Adipose tissue (tissue), 3 donors: ENCODE measurements around the gene ZNF436. TPM values are rescaled to one million over a fixed set of nuclear protein-coding genes. Genes with fewer than 3 reads are reported as not detected.
"Not testable (repeated sequence)": the region's sequence is repeated elsewhere in the genome, so short reads cannot be mapped to it uniquely, and the experiment has no call there.

ENCODE experiments used
- H3K27ac ChIP-seq: one replicate; pipeline ENCODE4 v1.5.1; 2013; ENCODE audit warnings: low read depth, low read length
- WGBS, 3 donors: extraction: QIAGEN DNeasy Blood & Tissue Kit; methylation state at CpG; one replicate each; pipeline ENCODE4 v1.1.7; 2013; 5-methylcytosine and 5-hydroxymethylcytosine counted together
- polyA plus RNA-seq, 3 donors: library from polyadenylated mRNA; stranded (reverse); fragments of 200-250 nt; gene quantifications; one replicate each; pipeline ENCODE4 v1.2.3, GENCODE V29; 2013
- donor health status: healthy with polysubstance abuse.
- donor health status: Bipolar disorder and iron deficiency.
- donor health status: healthy.

The ZNF436 gene
- polyA plus RNA-seq, 3 donors: 5.6 to 14.4 (median 7.4) TPM

DNA sequence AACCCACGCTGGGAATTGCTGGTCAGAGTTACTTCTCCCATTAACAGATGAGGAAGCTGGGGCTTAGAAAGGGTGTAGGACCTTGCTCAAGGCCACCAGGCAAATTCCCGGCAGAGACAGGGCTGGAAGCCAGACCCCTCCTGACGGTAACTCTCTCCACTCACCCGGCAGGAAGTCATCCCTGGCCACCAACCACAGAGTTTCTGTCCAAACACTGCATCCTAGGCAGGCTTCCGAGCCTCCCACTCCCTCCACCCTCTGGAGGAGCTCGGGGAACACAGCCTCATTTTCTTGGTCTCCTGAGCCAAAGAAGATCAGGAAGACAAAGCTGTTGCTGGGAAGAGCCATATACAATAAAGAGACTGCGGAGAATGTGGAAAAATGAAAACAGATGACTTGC is 25.0 kb upstream of the ZNF436 start:
- H3K27ac ChIP-seq: peak overlapping the region; percentile 36
- WGBS, 3 donors: 27 to 31% (median 28%) methylated on average over 7 of the region's 7 CpGs

DNA sequence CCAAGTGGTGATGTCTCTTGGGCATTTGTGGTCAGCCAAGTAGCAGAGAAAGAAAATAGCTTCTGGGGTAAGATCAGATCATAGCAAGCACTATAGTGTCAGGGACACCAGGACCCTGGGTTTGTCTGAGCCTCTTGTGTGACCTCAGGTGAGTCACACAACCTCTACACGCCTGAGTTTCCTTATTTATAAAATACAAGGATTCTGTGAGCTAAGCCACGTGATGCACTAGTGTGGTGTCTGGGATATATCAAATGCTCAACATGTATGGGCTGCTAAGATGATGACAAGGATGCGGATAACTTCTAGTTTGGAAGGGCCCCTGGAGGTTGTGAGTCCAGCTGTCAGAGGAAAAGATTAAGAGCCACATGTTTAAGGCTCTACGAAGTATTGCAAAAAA is 24.5 kb upstream of the ZNF436 start:
- peak overlapping the region; percentile 36 for H3K27ac ChIP-seq
- 43 to 62% (median 62%) methylated on average over 4 of the region's 4 CpGs for WGBS, 3 donors

DNA sequence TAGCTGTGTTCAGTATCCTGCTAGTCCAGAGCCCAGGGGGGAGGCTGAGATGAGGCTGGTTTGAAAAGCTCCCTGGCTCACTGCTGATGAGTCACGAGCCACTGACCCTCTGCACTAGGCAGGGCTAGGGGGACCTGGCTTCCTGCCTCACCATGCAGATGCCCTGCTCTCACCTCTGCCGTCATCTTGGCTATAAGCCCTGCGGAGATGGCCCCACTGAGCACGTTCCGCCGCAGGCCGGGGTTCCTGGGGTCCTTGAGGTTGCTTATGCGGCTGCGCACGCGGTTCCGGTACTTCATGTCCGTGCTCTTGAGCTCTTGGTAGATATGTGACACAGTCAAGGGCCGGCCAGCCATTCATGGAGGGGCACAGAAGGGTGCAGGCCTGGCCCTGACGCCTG is 24.1 kb upstream of the ZNF436 start:
- H3K27ac ChIP-seq: peak overlapping the region; percentile 36
- WGBS, 3 donors: 68 to 79% (median 68%) methylated on average over 15 of the region's 15 CpGs

DNA sequence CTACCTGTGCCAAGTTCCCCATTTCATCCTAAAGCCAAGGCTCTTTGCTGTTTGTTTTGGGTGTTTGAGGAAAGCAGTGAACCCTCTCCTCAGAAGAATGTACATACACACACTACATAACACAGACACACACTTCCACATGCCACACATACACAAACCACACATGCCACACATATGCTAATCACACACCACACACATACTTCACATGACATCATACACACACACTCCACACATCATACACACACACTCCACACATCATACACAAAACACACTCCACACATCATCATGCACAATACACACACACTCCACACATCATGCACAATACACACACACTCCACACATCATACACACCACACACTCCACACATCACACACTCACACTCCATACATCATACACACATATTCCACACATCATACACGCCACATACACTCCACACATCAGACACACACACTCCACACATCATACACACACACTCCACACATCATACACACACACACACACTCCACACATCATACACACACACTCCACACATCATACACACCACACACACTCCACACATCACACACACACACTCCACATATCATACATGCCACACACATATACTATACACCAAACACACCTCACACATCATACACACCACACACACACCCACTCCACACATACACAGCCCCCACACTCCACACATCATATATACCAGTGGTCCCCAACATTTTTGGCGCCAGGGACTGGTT is 22.7 kb upstream of the ZNF436 start:
- WGBS, 3 donors: 75 to 87% (median 80%) methylated on average over 2 of the region's 2 CpGs
- no peak overlapping the region for H3K27ac ChIP-seq

DNA sequence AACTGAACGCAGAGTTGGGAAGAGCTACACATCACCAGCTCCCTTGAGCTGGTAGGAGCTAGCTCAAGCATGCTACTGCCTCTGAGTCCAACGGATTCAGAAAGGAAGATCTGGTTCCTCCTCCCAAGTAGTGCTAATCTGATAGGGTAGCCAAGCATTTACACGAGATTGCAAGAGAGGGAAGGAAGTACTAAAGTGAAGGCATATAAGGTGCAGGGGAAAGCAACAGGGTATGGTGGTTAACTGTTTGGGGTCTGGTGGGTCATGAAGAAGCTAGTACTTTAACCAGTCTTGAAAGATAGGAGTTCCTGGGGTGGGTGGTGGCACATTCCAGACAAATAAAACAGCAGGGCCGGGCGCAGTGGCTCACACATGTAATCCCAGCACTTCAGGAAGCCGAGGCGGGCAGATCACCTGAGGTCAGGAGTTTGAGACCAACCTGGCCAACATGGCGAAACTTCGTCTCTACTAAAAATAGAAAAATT is 20.2 kb upstream of the ZNF436 start:
- H3K27ac ChIP-seq: no peak overlapping the region
- 67 to 78% (median 70%) methylated on average over 9 of the region's 9 CpGs for WGBS, 3 donors

DNA sequence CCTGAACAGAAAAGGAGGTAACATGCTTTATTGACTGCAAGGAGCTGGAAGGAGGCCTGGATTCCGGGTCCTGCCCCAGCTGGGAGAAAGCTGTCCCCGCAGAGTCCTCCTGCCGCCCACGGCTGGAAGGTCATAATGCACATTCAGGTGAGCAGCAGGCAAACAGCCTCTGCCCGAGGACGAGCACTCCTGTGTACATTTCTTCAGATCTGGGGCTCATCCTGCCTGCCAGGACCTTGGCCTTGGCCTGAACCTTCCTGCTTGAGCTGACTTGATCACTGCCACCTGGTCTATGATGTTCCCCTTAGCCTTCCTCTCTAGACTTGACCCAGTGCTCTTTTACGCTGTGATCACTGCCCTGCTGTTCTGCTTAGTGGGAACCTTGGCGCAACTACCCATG is 17.9 kb upstream of the ZNF436 start:
- WGBS, 3 donors: 79 to 92% (median 88%) methylated on average over 8 of the region's 8 CpGs
- H3K27ac ChIP-seq: no peak overlapping the region

DNA sequence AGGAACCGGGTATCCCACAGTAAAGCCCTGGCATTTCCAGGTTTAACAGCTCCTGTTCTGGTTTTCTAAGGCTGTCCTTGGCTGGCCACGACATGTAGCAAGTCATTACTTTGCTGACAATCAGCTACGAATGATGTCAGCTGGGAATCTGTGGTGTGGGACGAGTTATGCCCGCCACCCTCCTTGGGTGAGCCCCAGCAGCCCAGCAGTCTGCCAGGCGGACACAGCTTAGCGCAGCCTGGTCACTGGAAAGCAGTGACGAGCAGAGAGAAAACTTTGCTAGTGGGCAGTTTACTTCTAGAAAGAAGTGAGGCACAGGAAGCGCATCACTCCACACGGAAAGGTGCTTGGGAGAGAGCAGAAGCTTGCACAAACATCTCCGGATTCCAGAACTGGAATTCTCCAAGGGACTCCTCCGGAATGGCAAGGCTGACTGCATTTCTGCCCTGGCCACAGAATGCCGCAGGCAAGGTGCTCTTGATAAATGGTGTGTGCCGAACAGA is 15.5 kb upstream of the ZNF436 start:
- no peak overlapping the region for H3K27ac ChIP-seq
- 79 to 81% (median 79%) methylated on average over 14 of the region's 14 CpGs for WGBS, 3 donors

DNA sequence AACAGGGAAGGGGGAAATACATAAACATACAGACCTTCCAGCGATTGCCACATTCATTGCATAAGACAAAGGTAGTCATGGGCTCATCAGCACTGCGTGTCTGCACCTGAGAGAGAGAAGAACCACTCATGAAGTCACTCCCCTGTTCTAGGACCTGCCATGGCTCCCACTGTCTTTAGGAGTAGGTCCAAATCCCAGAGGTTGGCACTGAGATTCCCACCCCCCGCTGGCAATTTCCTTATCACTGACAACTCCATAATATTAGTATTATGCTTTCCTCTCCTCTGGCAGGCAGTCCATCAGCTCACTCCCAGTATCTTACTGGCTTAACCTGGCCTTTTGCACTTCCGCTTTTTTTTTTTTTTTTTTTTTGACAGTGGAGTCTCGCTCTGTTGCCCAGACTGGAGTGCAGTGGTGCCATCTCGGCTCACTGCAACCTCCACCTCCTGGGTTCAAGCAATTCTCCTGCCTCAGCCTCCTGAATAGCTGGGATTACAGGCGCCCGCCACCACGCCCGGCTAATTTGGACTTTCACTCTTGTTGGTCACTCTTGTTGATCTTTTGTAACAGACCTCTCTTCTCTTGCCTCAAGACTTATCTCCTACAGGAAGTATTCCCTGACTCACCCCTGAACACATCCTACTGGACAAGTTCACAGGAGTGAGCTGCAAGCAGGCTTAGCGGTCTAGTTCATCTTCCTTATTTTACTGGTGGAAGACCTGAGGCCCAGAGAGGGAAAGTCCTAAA is 14.8 kb upstream of the ZNF436 start:
- WGBS, 3 donors: 74 to 83% (median 79%) methylated on average over 11 of the region's 11 CpGs

DNA sequence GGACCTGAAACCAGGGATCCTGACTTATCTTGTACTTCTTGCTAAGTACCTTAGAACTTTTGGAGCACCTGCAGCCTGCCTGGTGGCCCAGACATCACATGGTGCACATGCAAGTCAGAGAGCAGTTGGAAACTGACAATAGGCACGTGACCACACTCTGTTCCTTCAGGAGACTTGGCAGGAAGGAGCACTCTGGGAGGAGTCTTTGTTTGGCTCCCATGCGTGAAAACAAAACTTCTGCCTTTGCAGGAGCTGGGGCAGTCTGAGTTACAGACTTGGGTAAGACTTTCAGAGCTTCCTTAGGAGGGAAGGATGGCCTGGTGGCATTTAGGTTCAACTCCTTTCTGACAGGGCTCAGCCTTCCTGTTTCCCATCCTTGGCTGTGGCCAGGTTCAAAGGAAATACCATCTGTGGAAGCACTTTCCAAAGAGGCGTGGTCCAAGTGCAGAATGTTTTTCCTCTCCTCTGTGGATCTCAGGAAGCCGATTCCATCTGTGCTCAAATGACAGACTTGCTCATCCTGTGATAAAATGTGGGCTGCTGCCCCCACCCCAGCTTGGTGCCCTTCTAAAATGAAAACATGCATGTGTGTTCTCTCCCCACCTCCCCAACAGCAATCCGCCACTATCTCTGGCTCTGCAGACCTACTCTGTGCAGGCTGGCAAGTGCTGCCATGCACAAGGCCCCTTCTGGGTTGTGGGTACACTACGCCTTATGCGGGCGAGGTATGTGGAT is 14.1 kb upstream of the ZNF436 start:
- WGBS, 3 donors: 56 to 71% (median 66%) methylated on average over 8 of the region's 8 CpGs

More for the DNA sequence above, 14.8 kb upstream of the ZNF436 start:
- H3K27ac ChIP-seq: no peak overlapping the region

DNA sequence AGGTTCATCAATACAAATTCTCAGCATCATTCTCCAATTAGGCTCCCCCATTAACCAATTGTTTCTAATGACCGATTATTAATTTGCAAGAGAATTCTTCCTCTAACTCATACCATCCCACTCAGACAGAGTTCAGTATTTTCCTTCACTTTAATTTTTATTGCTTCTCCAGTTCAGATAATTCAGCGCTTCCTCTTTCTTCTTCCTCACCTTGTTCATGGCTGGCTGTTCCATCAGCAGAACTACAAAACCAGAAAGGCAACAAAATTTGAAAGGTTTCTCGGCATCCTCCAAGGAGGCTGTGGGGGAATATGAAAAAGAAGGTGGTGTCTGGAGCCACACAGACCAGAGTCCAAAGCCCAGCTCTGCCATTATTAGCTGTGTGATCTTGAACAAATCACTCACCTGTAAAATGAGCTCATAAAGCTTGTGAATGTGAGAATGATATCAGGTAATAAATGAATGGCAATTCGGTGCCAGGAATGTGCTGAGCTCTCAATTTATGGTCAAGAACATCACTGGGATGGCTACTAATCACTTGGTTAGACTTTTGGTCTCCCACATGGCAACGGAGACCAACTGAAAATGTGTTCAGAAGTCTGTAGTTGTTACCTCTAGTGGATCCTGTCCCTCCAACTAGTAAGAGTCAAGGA is 11.7 kb upstream of the ZNF436 start:
- WGBS, 3 donors: 84 to 88% (median 86%) methylated on average over 5 of the region's 5 CpGs
- H3K27ac ChIP-seq: no peak overlapping the region

More for the DNA sequence above, 14.1 kb upstream of the ZNF436 start:
- no peak overlapping the region for H3K27ac ChIP-seq

DNA sequence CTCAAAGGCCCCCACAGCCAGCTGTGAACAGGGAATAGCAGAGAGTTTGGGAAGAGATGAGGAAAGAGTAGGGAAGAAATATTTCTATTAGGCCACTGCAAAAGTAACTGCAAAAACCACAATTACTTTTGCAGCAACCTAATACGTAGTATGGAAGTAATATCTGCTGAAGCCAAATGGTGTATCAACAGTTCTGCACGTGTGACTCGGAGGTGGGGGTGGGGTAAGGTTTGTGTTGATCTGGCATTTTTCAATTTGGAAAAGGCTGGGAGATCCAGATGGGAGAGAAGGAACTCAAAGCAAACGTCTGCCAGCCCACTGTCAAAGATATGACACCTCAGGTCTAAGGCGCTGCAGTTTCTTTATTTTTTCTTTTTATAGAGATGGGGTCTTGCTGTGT is 11.1 kb upstream of the ZNF436 start:
- H3K27ac ChIP-seq: no peak overlapping the region
- 52 to 58% (median 57%) methylated on average over 5 of the region's 5 CpGs for WGBS, 3 donors

DNA sequence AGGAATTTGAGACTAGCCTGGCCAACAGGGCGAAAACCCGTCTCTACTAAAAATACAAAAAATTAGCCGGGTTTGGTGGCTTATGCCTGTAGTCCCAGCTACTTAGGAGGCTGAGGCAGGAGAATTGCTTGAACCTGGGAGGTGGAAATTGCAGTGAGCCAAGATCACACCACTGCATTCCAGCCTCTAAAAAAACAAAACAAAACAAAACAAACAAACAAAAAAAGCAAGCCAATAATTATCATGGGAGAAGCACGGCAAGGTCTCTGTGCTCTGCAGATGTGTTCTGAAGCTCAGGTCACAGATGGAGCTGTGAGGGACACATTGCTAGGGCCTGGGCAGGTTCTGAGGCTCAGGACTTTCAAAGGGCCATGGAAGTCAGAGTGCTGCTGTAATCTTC is 10.6 kb upstream of the ZNF436 start:
- WGBS, 3 donors: 64 to 68% (median 66%) methylated on average over 4 of the region's 4 CpGs
- not testable (repeated sequence) for H3K27ac ChIP-seq

DNA sequence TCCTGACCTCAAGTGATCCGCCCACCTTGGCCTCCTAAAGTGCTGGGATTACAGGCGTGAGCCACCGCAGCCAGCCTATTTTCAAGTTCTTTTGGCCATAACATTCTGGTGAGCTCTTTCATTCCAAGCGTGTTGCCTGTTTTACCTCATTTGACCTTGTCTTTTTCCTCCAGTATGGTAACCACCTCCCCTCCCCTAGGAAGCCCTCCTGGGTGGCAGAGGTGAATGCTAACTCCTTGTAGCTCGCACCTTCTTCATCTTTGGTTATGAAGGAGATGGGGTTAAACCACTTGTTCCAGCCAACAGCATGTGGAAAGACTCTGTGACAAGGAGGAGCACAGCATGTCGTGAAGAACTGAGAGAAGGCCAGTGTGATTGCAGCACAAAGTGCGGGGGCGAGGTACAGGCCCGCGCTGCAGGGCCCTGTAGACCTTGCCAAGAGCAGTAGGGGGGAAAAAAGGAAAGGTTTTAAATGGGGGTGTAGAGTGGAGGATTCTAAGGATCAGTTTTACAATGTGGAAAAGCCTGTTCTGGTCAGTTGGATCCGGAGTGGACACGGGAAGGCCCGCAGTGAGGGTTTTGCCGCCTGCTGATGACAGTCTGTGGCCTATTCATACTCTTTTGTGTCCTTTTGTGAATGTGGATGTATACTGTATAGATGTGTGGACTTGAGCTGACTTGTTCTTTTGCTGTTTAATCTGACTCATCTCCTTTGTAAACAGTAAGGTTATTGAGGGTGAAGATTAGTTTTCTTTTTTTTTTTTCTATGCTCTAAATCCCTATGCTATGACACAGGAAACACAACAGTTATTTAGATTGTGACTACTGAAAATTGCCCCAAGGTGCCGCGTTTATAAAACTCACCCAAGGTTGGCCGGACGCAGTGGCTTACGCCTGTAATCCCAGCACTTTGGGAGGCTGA is 7.5 kb upstream of the ZNF436 start:
- no peak overlapping the region for H3K27ac ChIP-seq
- 62 to 77% (median 70%) methylated on average over 19 of the region's 19 CpGs for WGBS, 3 donors

DNA sequence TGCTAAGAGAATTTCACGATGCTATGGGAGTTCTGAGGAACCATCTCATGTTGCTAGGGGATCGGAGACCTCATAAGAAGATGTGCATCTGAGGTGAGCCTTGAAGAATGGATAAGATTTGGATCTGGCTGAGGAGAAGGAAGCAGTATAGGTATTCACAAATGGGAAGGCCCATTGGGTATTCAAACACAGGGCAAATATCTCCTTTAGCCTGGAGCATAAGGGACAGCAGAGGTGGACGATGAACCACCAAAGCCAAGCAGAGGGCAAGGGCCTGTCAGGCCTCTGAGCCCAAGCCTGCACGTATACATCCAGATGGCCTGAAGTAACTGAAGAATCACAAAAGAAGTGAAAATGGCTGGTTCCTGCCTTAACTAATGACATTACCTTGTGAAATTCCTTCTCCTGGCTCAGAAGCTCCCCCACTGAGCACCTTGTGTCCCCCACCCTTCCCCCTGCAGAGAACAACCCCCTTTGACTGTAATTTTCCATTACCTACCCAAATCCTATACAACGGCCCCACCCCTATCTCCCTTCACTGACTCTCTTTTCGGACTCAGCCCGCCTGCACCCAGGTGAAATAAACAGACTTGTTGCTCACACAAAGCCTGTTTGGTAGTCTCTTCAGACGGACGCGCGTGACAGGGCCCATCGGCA is 4.6 kb upstream of the ZNF436 start:
- not testable (repeated sequence) for H3K27ac ChIP-seq
- WGBS, 3 donors: 62 to 95% (median 94%) methylated on average over 12 of the region's 12 CpGs

DNA sequence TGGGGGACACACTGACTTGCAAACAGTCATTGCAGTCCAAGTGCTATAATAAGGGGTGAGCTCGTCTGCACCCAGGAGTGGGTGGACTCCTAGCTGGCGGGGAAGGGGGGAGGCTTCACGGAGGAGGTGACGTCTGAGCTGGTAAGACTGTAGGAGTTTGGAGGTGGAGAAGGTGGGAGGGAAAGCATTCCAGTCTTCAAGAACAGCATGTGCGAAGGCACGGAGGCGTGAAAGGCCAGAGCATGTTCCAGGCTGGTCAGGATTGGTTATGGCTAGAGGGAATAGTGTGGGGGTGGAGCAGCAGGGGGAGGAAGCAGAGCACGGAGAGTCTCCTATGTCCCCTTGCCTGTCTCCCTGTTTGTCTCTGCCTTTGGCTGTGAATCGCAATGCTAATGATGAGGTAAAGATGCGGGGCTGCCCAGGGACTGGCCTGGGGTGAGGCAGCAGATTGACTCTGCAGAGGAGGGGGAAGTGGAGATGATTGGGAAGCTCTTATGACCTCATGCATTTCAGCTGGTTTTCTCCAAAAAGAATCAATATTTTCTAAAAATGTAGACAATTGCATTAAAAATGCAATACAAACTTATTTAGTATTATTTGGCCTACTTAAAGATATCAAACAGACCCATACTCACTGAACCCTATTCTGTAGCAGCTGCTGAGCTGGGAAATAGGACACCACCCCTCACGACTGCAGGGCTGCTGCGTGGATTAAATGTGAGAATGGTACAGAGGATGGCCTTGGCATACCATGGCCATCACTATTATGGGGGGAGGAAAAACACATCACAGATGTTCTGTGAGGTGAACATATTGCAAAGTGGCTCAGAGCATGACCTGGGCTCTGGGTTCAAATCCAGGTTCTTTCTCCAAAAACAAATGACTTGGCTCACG is 2.6 kb upstream of the ZNF436 start:
- no peak overlapping the region for H3K27ac ChIP-seq
- 71 to 79% (median 75%) methylated on average over 13 of the region's 13 CpGs for WGBS, 3 donors
